AML-193 (cell line): ENCODE measurements around the gene SMCO4.
"Not testable (repeated sequence)": the region's sequence is repeated elsewhere in the genome, so short reads cannot be mapped to it uniquely, and the experiment has no call there.

Source experiments
- DNase-seq, 2 experiments: peaks; one replicate each; lab custom pipeline; 2025; lab: John Stamatoyannopoulos, UW

SMCO4 gene

GRCh38 chr11:93560199-93560932 lies 17.2 kb upstream of the SMCO4 start:
- no peak for DNase-seq

GRCh38 chr11:93559681-93560080 lies 16.5 kb upstream of the SMCO4 start:
- no peak for DNase-seq

DNA sequence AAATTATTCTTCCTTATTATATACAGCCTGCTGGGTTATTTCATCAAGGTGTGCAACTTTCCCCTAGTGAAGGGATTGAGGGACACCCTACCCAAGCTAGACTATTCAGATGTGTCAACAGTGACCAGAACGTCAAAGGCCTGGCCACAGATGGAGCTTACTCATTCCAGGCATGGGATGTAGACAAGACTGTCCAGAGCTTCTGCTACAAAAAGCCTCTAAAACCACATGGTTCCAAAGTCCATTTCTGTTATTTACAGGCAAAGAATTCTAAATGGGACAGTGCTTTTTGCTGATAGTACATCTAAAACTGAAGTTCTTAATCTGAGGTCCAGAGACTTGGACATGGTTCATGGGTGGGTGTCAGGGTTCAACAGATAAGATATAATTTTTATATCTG lies 9.7 kb upstream of the SMCO4 start:
- DNase-seq: no peak

GRCh38 chr11:93549976-93550375 lies 6.8 kb upstream of the SMCO4 start:
- DNase-seq: no peak

DNA sequence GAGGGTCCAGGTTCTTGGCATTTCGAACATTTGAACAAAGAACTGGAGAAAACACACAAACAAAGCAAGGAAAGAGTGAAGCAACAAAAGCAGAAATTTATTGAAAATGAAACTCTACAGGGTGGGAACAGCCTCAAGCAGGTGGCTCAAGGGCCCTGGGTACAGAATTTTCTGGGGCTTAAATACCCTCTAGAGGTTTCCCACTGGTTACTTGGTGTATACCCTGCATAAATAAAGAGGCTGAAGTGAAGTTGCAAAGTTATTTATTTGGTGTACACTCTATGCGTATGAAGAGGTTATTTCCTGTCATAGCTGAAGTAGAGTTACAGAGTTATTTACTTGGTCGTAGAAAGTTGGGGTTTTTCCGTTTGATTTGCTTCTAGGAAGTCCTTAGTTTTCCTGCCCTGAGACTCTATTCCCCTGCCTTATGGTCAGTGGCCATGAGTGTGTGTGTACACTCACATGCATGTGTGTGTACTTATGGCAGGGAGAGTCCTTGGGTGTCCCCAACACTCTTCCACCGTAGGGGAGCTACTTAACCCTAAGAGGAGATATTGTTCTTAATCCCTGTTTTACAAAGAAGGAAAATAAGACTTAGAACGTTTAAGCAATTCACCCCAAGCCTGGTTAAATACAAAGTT lies 5.6 kb upstream of the SMCO4 start:
- no peak for DNase-seq

GRCh38 chr11:93547773-93548172 lies 4.6 kb upstream of the SMCO4 start:
- DNase-seq: no peak

GRCh38 chr11:93547028-93547427 lies 3.8 kb upstream of the SMCO4 start:
- no peak for DNase-seq

GRCh38 chr11:93545566-93545965 lies 2.4 kb upstream of the SMCO4 start:
- DNase-seq: no peak

GRCh38 chr11:93542811-93543229 lies 371 bp downstream of the SMCO4 start:
- DNase-seq: no peak

- peak; percentile 38 to 40 for DNase-seq
Observed at GRCh38 chr11:93541884-93542810, 1.0 kb downstream of the SMCO4 start.

DNA sequence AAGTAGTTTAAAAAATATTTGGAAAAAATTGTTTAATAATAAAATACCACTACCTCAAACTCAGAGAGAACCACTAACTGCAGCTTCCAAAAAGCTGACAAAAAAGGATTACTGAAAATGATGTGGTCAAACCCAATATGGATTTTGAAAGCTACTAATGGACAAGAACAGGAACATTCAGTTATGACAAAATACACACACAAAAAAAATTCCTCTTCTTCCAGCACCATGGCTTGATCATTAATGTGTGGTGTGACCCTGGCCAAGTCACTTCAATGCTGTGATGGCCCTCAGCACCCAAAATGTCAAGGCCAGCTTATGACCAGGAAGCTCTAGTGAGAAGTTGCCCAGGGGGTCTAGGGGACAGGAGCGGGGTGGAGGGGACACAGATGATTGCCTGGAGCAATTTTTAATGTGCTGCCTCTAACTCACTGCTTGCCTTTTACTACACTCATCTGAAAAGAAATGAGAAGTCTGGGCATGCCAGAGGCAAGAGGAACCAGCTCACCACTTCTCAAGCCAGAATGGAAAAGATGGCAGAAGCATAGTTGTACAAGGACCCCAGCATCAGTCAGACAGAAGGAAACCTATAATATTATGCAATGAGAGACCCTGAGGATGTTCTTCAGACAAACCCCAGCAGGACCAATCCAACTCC lies 2.2 kb downstream of the SMCO4 start:
- no peak for DNase-seq

DNA sequence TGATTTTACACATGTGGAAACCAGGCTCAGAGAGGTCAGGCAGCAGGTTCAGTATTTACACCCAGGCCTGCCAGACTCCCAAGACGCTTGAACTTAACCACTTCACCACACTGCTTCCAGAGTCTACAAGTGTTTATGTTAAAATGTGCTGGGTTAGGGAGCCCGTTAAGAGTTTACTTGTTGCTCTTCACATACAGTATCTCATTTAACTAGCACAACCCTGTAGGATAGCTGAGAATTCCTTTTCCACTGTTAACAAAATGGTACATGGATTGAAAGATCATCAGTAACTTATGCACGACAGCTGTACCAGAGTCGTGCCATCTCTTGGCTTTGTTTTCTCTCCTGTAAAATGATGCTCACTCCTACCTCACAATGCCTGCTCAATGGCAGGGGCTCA lies 2.9 kb downstream of the SMCO4 start:
- no peak for DNase-seq

DNA sequence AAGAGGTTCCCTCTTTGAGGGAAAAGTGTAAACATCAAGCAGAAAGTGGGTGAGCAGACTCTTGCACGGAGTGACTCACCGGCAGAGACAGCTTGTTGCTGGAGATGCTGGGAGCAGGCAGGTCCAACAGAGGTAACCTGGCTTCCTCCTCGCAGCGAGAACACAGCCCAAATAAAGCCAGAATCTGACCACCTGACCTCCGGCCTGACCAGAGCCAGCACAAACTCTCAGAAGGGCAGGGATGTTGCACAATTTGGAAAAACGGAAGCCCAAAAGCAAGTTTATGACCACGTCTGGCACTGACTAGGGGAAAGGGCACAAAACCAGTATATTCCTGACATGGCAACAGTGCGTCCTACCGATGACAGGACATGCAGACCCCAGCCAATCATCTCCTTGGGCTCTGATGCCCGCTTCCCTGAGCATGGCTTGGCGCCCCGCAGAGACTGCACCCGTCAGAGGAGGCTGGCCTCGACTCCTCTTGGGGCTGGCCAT lies 5.4 kb downstream of the SMCO4 start:
- peak; percentile 77 to 79 for DNase-seq

DNA sequence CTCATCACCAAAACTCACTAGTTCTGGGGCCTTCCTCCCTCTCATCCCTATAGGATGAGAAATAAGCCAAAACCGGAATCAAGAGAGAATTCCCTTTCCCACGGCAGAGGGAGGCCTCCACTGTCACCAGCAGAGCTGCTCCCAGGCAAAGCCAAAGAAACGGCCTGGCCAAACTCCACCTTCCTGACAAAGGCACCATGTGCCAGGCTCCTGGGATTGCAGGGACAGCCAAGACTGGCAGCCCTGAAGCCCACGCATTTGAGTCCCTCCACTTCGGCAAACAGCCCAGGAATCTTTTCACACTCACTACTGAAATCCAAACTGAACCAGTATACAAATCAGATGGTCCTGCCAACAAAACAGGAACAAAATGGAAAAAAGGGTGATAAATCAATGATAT lies 6.1 kb downstream of the SMCO4 start:
- no peak for DNase-seq

- DNase-seq: no peak
Observed at GRCh38 chr11:93536101-93536861, 6.9 kb downstream of the SMCO4 start.

DNA sequence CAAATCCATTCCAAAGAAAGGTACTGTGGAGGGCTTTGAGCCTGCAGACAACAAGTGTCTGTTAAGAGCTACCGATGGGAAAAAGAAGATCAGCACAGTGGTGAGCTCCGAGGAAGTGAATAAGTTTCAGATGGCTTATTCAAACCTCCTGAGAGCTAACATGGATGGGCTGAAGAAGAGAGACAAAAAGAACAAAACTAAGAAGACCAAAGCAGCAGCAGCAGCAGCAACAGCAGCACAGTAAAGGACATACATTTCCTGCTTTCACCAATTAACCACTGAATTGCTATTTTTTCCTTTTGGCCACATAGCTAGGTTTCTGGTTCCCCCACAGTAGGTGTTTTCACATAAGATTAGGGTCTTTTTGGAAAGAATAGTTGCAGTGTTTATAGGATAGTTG lies 7.6 kb downstream of the SMCO4 start:
- DNase-seq: not testable (repeated sequence)

GRCh38 chr11:93532806-93533205 lies 10.4 kb downstream of the SMCO4 start:
- DNase-seq: no peak

DNA sequence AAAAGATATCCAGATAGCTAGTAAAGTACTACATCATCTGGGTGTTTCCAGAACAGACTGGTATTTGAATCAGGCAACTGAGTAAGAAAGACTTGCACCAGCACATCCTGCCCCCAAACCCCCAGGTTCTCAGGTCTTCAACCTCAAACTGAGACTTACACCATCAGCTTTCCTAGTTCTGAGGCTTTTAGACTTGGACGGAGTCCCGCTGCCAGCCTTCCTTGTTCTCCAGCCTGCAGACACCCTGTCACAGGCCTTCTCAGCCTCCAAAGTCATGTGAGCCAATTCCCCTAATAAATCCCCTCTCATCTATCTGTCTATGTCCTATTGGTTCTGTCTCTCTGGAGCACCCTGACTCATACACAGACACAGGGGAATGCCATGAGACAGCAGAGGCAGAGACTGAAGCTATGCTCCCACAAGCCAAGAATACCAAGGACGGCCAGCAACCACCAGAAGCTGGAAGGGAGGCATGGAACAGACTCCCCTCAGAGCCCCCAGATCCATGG lies 10.9 kb downstream of the SMCO4 start:
- no peak for DNase-seq

GRCh38 chr11:93530468-93530826 lies 12.7 kb downstream of the SMCO4 start:
- no peak for DNase-seq

DNA sequence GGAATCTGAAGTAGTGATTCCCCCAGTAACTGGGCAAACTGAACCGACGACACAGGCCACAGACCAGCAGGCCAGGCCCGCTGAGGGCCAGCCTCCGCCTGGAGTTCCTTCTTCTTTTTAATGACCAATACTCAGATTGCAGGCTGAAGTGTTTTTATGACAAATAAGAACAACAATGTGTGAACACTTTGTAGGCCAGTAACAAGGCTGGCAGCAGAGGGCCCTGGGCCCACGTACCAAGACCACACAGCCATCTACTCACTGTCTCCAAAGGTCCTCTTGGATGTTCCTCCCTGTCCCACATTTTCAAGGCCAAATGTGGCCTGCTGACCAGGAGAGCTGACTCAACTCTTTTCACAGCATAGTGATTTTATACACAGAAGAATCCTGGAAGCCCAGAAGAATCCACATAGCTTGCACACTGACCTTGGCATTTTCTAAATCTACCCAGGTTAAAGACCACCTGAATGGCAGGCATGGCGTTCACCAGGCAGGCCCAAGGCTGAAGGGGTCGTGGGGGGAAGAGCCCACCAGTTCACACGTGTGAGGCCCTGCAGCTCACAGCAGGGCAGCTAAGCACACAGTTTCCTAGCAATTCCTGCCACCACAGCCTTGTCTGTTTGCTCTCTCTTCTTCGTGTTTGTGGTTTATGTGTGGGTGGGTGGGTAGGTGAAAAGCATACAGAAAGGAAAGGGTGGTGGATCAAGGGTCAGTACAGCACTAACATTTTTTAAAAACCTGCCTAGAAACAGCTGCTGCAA lies 13.3 kb downstream of the SMCO4 start:
- DNase-seq: no peak
